Suprapubic skin (tissue), 4 donors: ENCODE data around the gene UGCG. TPM values are rescaled to one million over a fixed set of nuclear protein-coding genes. Genes with fewer than 3 reads are reported as not detected.

Source experiments
- DNase-seq, 2 donors: peaks; one replicate each; pipeline ENCODE4 v3.0.0-alpha.2; 2019; ENCODE audit warnings: low spot score in 2 of 2
- H3K27ac ChIP-seq: fragments of 200-600 bp; sonication (generic); one replicate; pipeline ENCODE4 v1.5.1; 2019
- H3K27me3 ChIP-seq: fragments of 200-600 bp; sonication (generic); one replicate; pipeline ENCODE4 v1.5.1; 2019
- H3K36me3 ChIP-seq: fragments of 200-600 bp; sonication (generic); one replicate; pipeline ENCODE4 v1.5.1; 2019
- H3K4me1 ChIP-seq: fragments of 200-600 bp; sonication (generic); one replicate; pipeline ENCODE4 v1.5.1; 2019
- H3K4me3 ChIP-seq: fragments of 200-600 bp; sonication (generic); one replicate; pipeline ENCODE4 v1.5.1; 2019; ENCODE audit warnings: mild to moderate bottlenecking
- H3K9me3 ChIP-seq: fragments of 200-600 bp; sonication (generic); one replicate; pipeline ENCODE4 v1.5.1; 2019
- EP300 ChIP-seq: sonication (generic); formaldehyde crosslinking; IDR thresholded peaks from one replicate; pipeline ENCODE4 v1.6.1; 2017; ENCODE audit warnings: antibody characterized with exemption
- POLR2A ChIP-seq, 2 donors: fragments of 450-650 bp; IDR thresholded peaks; one replicate each; pipeline ENCODE4 v1.6.1; 2017; ENCODE audit warnings: antibody characterized with exemption in 2 of 2, mild to moderate bottlenecking in 2 of 2, moderate library complexity in 2 of 2
- POLR2AphosphoS5 ChIP-seq, 3 donors: sonication (generic); formaldehyde crosslinking; IDR thresholded peaks; one replicate each; pipeline ENCODE4 v1.6.1; 2017; ENCODE audit warnings: antibody characterized with exemption in 3 of 3
- whole genome bisulfite sequencing: methylation state at CpG from one replicate; pipeline ENCODE4 v1.1.5; 2018; 5-methylcytosine and 5-hydroxymethylcytosine counted together
- total RNA-seq, 4 donors: library from RNA; depleted of rRNA; stranded (reverse); fragments of >200 nt; gene quantifications; one replicate each; pipeline ENCODE4 v1.1.0, GENCODE V29; 2016
- TF ChIP-seq, protein P1 (sequence below), 2 donors: fragments of 200-600 bp in 1 of 2; fragments of 450-650 bp in 1 of 2; sonication (generic) in 1 of 2; IDR thresholded peaks; one replicate each; pipeline ENCODE4 v1.5.1; 2016 to 2019; ENCODE audit warnings: antibody characterized with exemption in 2 of 2, mild to moderate bottlenecking in 1 of 2, moderate library complexity in 1 of 2

The UGCG gene
- total RNA-seq, 4 donors from 2014 or later = 50.0 to 134 (median 99.8) TPM

DNA sequence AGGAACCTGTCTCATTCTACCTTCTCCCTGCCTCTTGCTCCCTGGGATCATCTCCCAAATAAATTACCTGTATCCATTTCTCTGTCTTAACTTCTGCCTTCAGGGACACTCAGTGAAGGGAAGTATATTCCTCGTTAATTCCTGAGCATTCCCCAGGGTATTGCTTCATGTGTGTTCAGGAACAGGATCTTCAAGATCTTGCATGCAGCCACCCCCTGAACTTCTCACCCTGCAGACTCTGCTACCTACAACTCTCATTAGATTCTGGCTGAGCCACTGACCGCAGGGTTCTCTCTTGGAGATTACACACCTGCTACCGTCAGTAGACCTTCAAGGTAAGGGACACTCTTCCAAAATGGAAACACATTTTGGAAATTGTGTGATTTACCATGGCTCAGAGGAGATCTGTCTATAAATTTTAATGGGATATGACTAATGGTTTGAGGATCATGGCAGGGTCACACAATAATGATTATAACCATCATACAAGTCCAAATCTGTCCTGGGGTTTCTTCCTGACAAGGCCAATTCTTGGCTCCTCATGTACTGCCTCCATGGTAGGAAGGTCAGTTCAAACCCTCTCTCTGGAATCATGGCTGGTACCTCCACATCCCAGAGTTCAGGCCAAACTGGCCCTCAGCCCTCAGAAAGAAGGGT is 38.9 kb upstream of the UGCG start:
- no peak for DNase-seq
- H3K27ac ChIP-seq = no peak overlapping the region

DNA sequence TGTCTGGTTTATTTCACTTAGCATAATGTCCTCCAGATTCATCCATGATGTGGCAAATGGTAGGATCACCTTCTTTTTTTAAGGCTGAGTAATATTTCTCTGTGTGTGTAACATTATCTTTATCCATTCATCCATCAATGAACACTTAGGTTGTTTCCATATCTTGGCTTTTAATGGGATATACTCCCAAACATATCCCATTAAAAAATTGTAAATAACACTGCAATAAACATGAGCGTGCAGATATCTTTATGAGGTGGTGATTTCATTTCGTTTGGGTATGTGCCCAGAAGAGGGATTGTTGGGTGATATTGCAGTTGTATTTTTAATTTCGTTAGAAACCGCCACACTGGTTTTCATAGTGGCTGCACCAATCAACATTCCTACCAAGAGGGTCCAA is 36.2 kb upstream of the UGCG start:
- Histone ChIP-seq H3K9me3 (no peaks in the 10 kb centered on the region), H3K4me3 (no peak overlapping the region), H3K27me3 (no peaks in the 10 kb centered on the region), H3K36me3 (no peaks in the 10 kb centered on the region), H3K27ac (no peak overlapping the region), H3K4me1 (peaks cover 6% of the 10 kb centered on the region)
- 86% methylated on average over 4 of the region's 4 CpGs for WGBS
- TF ChIP-seq, protein P1, sequence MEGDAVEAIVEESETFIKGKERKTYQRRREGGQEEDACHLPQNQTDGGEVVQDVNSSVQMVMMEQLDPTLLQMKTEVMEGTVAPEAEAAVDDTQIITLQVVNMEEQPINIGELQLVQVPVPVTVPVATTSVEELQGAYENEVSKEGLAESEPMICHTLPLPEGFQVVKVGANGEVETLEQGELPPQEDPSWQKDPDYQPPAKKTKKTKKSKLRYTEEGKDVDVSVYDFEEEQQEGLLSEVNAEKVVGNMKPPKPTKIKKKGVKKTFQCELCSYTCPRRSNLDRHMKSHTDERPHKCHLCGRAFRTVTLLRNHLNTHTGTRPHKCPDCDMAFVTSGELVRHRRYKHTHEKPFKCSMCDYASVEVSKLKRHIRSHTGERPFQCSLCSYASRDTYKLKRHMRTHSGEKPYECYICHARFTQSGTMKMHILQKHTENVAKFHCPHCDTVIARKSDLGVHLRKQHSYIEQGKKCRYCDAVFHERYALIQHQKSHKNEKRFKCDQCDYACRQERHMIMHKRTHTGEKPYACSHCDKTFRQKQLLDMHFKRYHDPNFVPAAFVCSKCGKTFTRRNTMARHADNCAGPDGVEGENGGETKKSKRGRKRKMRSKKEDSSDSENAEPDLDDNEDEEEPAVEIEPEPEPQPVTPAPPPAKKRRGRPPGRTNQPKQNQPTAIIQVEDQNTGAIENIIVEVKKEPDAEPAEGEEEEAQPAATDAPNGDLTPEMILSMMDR (IDR thresholded peaks at IDR 0.05) = no peak
- TF ChIP-seq POLR2A (IDR thresholded peaks at IDR 0.05) (no peak), EP300 (no peak), POLR2AphosphoS5 (IDR thresholded peaks at IDR 0.05) (no peak)
- DNase-seq = no peak

More for the DNA sequence above, 38.9 kb upstream of the UGCG start:
- Histone ChIP-seq H3K27me3 (no peaks in the 10 kb centered on the region), H3K4me3 (no peak overlapping the region), H3K9me3 (no peaks in the 10 kb centered on the region), H3K36me3 (no peaks in the 10 kb centered on the region), H3K4me1 (peaks cover 6% of the 10 kb centered on the region)
- 73% methylated on average over 3 of the region's 3 CpGs for WGBS
- TF ChIP-seq EP300 = no peak
- TF ChIP-seq POLR2A (IDR thresholded peaks at IDR 0.05) = no peak
- TF ChIP-seq POLR2AphosphoS5 (IDR thresholded peaks at IDR 0.05) = no peak
- TF ChIP-seq, protein P1 (IDR thresholded peaks at IDR 0.05) = no peak

DNA sequence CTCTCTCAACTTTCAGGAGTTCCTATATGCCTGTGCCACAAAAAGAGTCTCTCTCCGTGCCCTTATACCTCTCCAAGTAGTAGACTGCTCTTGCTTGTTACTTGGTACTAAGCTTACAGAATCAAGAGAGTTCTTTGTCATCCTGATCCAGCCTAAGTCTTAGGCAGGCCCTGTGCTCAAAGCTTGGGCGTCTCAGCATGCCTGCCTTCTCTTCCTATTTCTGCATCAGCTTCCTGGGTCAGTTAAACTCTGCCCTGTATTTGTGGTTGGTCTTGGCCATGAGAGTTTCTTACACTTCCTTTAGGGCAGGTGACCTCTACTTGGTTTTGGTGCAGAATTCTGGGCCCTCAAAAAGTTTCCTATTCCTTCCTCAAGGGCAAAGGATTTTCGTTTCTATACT is 33.0 kb upstream of the UGCG start:
- Histone ChIP-seq H3K36me3 (no peaks in the 10 kb centered on the region), H3K27ac (no peak overlapping the region), H3K4me1 (no peaks in the 10 kb centered on the region), H3K27me3 (no peaks in the 10 kb centered on the region), H3K9me3 (no peaks in the 10 kb centered on the region), H3K4me3 (no peak overlapping the region)
- no peak for TF ChIP-seq POLR2AphosphoS5 (IDR thresholded peaks at IDR 0.05)
- TF ChIP-seq, protein P1 (IDR thresholded peaks at IDR 0.05) = no peak
- no peak for TF ChIP-seq POLR2A (IDR thresholded peaks at IDR 0.05)
- no peak for TF ChIP-seq EP300
- 90% methylated on average over 3 of the region's 3 CpGs for WGBS
- no peak for DNase-seq

DNA sequence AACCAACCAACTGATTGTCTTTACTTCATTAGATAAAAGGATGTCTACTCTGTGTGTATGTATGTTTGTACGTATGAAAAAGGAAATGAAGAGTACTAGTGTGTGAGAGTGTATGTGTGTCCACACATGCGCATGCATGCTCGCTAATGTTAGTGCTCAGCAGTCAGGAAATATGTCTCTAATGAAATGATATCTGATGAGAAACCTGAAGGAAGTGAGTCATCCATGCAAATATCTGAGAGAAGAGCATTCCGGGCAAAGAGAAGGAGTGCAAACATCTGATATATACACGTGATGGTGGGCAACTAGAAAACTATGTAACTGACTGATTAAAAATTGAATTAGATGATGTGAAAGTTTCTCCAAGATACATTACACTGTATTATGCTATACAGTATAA is 29.6 kb upstream of the UGCG start:
- 39% methylated on average over 5 of the region's 5 CpGs for WGBS
- H3K36me3 ChIP-seq = no peaks in the 10 kb centered on the region
- H3K4me1 ChIP-seq = no peaks in the 10 kb centered on the region
- H3K27ac ChIP-seq = no peak overlapping the region
- no peaks in the 10 kb centered on the region for H3K9me3 ChIP-seq
- no peak overlapping the region for H3K4me3 ChIP-seq
- TF ChIP-seq, protein P1 (IDR thresholded peaks at IDR 0.05) = no peak
- TF ChIP-seq POLR2AphosphoS5 (IDR thresholded peaks at IDR 0.05) = no peak
- TF ChIP-seq EP300 = no peak
- TF ChIP-seq POLR2A (IDR thresholded peaks at IDR 0.05) = no peak
- H3K27me3 ChIP-seq = no peaks in the 10 kb centered on the region
- DNase-seq = no peak

DNA sequence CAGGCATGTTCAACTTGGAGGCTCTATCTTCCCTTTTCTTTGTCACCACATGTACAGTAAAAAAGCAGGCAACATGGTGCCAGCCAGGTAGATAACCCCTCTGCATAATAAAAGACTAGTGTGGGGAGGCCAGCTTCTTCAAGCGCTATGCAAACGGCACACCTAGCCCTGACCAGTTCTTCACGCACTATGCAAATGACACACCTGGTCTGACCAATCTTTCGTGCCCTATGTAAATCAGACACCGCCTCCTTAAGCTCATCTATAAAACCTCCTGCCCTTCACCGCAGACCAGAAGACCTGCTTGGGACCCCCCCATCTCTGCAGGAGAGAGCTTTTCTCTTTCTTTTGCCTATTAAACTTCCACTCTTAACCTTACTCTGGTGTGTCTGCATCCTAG is 28.1 kb upstream of the UGCG start:
- H3K36me3 ChIP-seq = no peaks in the 10 kb centered on the region
- H3K4me3 ChIP-seq = no peak overlapping the region
- TF ChIP-seq POLR2AphosphoS5 (IDR thresholded peaks at IDR 0.05) = no peak
- TF ChIP-seq, protein P1 (IDR thresholded peaks at IDR 0.05) = no peak
- TF ChIP-seq POLR2A (IDR thresholded peaks at IDR 0.05) = no peak
- no peak for TF ChIP-seq EP300
- WGBS = 89% methylated on average over 6 of the region's 6 CpGs
- no peak overlapping the region for H3K27ac ChIP-seq
- DNase-seq = no peak
- H3K4me1 ChIP-seq = no peaks in the 10 kb centered on the region
- no peaks in the 10 kb centered on the region for H3K9me3 ChIP-seq
- H3K27me3 ChIP-seq = no peaks in the 10 kb centered on the region
